ENCODE results near the gene SYNGAP1. TPM values are rescaled to one million over a fixed set of nuclear protein-coding genes. Genes with fewer than 3 reads are reported as not detected.

Gene SYNGAP1
- total and polyA plus RNA-seq, 9 of the 15 experiments (the other 6 are each of a cell fraction or from before 2014, with no cell fraction given) = 0.01 to 22.8 (median 3.2) TPM

DNA sequence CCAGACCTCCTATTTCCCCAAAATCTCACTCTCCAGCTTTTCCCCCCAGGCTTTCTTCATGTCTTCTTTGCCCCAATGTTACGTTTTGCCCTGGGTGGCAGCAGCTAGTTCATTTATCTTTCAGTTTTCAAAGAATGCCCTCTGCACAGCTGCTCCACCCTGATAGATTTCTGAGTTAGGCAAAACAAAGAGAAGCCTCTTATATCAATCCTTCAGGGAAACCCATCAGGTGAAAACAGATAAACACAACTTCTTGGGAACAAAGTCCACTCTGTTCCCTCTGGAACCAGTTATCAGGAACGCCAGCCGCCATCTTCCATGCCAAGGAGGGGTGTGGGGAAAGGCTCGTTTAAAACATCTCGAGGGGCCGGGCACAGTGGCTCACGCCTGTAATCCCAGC lies 68.5 kb downstream of the SYNGAP1 start (continued):
- TF ChIP-seq, protein P1, sequence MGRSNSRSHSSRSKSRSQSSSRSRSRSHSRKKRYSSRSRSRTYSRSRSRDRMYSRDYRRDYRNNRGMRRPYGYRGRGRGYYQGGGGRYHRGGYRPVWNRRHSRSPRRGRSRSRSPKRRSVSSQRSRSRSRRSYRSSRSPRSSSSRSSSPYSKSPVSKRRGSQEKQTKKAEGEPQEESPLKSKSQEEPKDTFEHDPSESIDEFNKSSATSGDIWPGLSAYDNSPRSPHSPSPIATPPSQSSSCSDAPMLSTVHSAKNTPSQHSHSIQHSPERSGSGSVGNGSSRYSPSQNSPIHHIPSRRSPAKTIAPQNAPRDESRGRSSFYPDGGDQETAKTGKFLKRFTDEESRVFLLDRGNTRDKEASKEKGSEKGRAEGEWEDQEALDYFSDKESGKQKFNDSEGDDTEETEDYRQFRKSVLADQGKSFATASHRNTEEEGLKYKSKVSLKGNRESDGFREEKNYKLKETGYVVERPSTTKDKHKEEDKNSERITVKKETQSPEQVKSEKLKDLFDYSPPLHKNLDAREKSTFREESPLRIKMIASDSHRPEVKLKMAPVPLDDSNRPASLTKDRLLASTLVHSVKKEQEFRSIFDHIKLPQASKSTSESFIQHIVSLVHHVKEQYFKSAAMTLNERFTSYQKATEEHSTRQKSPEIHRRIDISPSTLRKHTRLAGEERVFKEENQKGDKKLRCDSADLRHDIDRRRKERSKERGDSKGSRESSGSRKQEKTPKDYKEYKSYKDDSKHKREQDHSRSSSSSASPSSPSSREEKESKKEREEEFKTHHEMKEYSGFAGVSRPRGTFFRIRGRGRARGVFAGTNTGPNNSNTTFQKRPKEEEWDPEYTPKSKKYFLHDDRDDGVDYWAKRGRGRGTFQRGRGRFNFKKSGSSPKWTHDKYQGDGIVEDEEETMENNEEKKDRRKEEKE (IDR thresholded peaks at IDR 0.05; ENCODE audit: borderline replicate concordance in 1 of 2, control insufficient read depth in 1 of 2, low read depth in 2 of 2, low read length in 1 of 2) = no peak
- TF ChIP-seq MEIS2 (IDR thresholded peaks at IDR 0.05; ENCODE audit: partially characterized antibody) (no peak), POLR3G (IDR thresholded peaks at IDR 0.05; ENCODE audit: extremely low read depth, insufficient read length, insufficient replicate concordance) (no peak), XRCC3 (IDR thresholded peaks at IDR 0.05) (no peak), YBX1 (IDR thresholded peaks at IDR 0.05) (no peak), FOSL1 (tag; conservative IDR thresholded peaks at IDR 0.05) (no peak), ZNF146 (CRISPR knock-in tag; IDR thresholded peaks at IDR 0.05; ENCODE audit: unreplicated experiment) (no peak), TEAD1 (CRISPR knock-in tag; IDR thresholded peaks at IDR 0.05) (no peak), PTBP1 (IDR thresholded peaks at IDR 0.05; ENCODE audit: low read depth, low read length) (no peak), ZNF140 (CRISPR knock-in tag; IDR thresholded peaks at IDR 0.05) (no peak), OTX1 (CRISPR knock-in tag; IDR thresholded peaks at IDR 0.05) (no peak), ZNF668 (CRISPR knock-in tag; IDR thresholded peaks at IDR 0.05) (no peak), HMBOX1 (IDR thresholded peaks at IDR 0.05) (no peak)
- TF ChIP-seq, protein P2, sequence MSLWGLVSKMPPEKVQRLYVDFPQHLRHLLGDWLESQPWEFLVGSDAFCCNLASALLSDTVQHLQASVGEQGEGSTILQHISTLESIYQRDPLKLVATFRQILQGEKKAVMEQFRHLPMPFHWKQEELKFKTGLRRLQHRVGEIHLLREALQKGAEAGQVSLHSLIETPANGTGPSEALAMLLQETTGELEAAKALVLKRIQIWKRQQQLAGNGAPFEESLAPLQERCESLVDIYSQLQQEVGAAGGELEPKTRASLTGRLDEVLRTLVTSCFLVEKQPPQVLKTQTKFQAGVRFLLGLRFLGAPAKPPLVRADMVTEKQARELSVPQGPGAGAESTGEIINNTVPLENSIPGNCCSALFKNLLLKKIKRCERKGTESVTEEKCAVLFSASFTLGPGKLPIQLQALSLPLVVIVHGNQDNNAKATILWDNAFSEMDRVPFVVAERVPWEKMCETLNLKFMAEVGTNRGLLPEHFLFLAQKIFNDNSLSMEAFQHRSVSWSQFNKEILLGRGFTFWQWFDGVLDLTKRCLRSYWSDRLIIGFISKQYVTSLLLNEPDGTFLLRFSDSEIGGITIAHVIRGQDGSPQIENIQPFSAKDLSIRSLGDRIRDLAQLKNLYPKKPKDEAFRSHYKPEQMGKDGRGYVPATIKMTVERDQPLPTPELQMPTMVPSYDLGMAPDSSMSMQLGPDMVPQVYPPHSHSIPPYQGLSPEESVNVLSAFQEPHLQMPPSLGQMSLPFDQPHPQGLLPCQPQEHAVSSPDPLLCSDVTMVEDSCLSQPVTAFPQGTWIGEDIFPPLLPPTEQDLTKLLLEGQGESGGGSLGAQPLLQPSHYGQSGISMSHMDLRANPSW (CRISPR knock-in tag; IDR thresholded peaks at IDR 0.05) = no peak
- TF ChIP-seq, protein P3, sequence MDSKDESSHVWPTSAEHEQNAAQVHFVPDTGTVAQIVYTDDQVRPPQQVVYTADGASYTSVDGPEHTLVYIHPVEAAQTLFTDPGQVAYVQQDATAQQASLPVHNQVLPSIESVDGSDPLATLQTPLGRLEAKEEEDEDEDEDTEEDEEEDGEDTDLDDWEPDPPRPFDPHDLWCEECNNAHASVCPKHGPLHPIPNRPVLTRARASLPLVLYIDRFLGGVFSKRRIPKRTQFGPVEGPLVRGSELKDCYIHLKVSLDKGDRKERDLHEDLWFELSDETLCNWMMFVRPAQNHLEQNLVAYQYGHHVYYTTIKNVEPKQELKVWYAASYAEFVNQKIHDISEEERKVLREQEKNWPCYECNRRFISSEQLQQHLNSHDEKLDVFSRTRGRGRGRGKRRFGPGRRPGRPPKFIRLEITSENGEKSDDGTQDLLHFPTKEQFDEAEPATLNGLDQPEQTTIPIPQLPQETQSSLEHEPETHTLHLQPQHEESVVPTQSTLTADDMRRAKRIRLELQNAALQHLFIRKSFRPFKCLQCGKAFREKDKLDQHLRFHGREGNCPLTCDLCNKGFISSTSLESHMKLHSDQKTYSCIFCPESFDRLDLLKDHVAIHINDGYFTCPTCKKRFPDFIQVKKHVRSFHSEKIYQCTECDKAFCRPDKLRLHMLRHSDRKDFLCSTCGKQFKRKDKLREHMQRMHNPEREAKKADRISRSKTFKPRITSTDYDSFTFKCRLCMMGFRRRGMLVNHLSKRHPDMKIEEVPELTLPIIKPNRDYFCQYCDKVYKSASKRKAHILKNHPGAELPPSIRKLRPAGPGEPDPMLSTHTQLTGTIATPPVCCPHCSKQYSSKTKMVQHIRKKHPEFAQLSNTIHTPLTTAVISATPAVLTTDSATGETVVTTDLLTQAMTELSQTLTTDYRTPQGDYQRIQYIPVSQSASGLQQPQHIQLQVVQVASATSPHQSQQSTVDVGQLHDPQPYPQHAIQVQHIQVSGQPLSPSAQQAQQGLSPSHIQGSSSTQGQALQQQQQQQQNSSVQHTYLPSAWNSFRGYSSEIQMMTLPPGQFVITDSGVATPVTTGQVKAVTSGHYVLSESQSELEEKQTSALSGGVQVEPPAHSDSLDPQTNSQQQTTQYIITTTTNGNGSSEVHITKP (IDR thresholded peaks at IDR 0.05; ENCODE audit: partially characterized antibody) = no peak
